KOPT-K1 (cell line): ENCODE results near the gene BLOC1S4.

Experiments
- H3K27ac ChIP-seq: fragments of 200-600 bp; sonication (generic); 2 replicates; pipeline ENCODE4 v1.5.1; 2016; ENCODE audit warnings: antibody characterized with exemption, mild to moderate bottlenecking, low read depth, low read length; ENCODE audit not compliant: poor library complexity, severe bottlenecking
- H3K36me3 ChIP-seq: fragments of 200-600 bp; sonication (generic); 2 replicates; pipeline ENCODE4 v1.5.1; 2017; ENCODE audit warnings: antibody characterized with exemption, mild to moderate bottlenecking, low read length, moderate library complexity; ENCODE audit not compliant: insufficient read depth
- H3K9me3 ChIP-seq: fragments of 200-600 bp; sonication (generic); 2 replicates; pipeline ENCODE4 v1.5.1; 2017; ENCODE audit warnings: antibody characterized with exemption, low read length, mild to moderate bottlenecking; ENCODE audit not compliant: insufficient read depth, poor library complexity, severe bottlenecking

Gene BLOC1S4

DNA sequence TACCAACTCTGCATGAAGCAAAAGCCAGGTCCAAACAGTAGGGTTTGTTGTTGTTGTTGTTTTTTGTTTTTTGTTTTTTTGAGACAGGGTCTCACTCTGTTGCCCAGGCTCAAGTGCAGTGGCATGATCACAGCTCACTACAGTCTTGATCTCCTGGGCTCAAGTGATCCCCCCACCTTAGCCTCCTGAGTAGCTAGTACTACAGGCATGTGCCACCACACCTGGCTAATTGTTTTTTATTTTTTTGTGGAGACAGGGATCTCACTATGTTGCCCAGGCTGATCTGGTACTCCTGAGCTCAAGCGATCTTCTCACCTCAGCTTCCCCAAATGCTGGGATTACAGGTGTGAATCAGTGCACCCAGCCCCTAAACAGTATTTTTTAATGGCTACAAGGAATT lies 16.1 kb upstream of the BLOC1S4 start:
- peaks cover 40% of the 10 kb centered on the region for H3K36me3 ChIP-seq
- peak overlapping the region; percentile 24 for H3K27ac ChIP-seq
- H3K9me3 ChIP-seq: peaks cover 15% of the 10 kb centered on the region

DNA sequence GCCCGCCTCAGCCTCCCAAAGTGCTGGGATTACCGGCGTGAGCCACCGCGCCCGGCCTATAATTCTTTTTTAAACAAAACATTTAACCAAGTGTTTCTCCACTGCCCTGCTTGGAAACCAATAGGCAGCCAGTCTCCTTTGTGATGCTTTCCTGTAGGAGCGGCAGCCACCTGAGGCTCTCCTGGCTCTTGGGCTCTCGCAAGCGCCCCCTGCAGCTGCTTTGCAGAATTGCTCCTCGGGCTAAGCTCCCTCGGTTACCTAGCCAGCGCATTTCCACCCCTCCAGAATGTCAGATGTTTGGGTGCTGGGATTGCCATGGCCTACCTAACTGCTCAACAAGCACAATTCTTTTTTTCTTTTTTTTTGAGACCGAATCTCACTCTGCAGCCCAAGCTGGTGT lies 14.6 kb upstream of the BLOC1S4 start:
- peaks cover 15% of the 10 kb centered on the region for H3K9me3 ChIP-seq
- peaks cover 55% of the 10 kb centered on the region for H3K36me3 ChIP-seq
- no peak overlapping the region for H3K27ac ChIP-seq

DNA sequence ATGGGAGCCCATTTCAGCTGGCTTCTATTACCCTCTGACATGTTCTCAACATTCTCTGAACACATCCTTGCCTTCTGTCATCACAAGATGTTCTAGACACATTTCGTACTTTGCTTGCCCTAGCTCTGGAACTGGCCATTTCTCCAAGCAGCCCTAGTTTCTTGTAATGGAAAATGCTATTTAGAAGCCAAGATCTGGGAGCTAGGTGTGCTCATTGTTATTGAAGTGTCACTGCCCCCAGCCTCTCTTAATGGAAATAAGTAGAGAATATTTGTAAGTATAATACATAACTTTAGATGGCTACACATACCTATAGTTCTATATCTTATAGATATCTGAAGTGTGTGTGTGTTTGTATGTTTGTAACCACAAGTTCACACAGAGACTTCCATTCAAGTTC lies 13.2 kb upstream of the BLOC1S4 start:
- Histone ChIP-seq H3K9me3 (peaks cover 15% of the 10 kb centered on the region), H3K36me3 (peaks cover 69% of the 10 kb centered on the region), H3K27ac (no peak overlapping the region)

DNA sequence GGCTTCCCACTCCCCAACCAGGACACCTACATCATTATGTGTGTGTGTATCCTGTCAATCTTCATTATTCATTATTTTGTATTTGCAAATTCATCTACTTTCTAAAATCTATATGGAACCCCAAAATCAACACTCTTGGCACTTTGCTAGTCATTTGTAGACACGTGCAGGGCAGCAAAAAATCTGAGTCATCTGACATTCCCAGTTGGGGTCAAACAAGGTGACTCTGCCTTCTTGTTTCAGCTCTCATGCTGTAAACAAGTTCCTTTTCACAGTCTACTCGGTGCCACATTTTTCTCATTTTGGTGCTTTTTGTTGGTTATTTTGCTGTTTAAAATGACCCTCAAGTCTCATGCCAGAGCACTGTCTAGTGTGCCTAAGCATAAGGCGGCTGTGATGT lies 12.2 kb upstream of the BLOC1S4 start:
- Histone ChIP-seq H3K9me3 (peaks cover 15% of the 10 kb centered on the region), H3K27ac (no peak overlapping the region)

DNA sequence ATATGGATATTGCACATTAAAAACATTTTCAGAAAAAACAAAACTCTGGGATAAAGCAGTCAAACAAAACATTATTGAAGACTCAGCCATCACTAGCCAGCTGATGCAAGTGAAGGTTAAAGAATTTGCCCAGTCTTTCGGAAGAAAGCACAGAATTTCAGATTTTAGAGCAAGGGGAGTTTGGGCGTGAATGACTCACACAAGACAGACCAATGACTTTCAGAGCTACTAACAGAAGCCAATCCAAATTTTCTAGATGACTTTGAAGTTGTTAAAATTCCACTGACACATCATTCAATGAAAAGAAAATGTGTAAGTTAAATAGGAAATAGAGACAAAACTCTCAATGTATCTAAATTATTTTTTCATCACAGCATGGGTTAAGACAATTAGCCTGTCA lies 10.3 kb upstream of the BLOC1S4 start:
- Histone ChIP-seq H3K27ac (no peak overlapping the region), H3K9me3 (peaks cover 15% of the 10 kb centered on the region), H3K36me3 (peaks cover 66% of the 10 kb centered on the region)

More for the DNA sequence above, 12.2 kb upstream of the BLOC1S4 start:
- peaks cover 74% of the 10 kb centered on the region for H3K36me3 ChIP-seq

DNA sequence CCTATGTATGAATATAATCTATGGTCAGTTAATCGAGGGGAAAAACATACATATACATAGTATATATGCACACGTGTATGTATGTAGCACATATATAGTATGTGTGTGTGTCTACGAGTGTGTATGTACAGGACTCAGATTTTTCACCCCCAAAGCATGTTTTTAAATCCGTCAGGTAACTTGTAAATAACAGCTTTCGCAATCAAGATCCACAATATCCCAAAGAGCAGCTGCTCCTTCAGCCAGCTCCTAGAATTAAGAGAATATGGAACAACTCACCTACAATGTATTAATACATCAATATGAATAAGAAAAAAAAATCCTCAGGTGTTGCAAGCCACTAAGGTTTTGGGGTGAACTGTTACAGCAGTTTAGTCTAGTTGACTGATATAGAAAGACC lies 9.8 kb upstream of the BLOC1S4 start:
- Histone ChIP-seq H3K9me3 (peaks cover 15% of the 10 kb centered on the region), H3K27ac (no peak overlapping the region), H3K36me3 (peaks cover 65% of the 10 kb centered on the region)

DNA sequence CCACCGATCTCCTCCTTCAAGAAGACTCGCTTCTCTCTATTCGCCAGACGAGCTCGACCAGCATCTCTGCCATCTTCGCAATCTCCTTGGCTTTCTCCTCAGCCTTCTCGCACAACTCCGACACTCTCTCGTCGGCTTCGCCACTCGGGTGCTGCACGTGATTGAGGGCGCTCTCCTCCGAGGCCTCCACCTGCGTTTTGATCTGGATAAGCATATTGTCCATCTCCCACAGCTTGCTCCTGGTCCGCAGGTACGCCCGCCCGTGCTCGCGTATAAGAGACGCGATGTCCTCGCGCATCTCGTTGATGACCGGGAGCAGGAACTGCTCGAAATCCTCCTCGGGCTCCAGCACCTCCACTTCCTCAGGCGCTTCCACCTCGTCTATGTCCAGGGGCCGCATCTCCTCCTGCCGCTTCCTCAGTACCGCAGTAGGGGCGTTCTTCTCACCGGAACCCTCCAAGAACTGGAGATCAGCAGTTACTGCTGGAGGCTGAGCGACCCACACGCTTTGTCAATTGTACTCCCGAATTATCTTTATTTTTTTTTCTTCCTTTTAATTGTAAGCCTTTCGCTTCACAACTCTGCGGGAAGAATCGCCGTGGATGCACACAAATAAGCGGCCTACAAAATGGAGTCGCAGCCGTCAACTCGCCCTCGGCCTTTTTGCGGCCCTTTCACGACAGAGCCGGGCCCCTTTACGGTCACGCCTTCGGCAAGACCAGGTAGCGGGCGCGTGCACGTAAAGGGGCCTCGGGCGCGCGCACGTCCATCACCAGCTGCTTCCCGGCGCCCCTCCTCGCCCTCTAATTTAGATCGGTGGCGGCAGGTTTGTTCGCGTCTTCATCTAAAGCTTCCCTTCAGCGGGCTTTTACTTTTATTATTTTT lies 6.5 kb upstream of the BLOC1S4 start, which contains the start of gene MRFAP1L1:
Gene MRFAP1L1 (minus strand): TSS at position 636 of the 885 bp plus-strand sequence. CDS start 236 bp downstream, at position 400.
- no peaks in the 10 kb centered on the region for H3K9me3 ChIP-seq
- H3K27ac ChIP-seq: peak within 1 kb of the TSS; percentile 87
- H3K36me3 ChIP-seq: peaks cover 35% of the 10 kb centered on the region

DNA sequence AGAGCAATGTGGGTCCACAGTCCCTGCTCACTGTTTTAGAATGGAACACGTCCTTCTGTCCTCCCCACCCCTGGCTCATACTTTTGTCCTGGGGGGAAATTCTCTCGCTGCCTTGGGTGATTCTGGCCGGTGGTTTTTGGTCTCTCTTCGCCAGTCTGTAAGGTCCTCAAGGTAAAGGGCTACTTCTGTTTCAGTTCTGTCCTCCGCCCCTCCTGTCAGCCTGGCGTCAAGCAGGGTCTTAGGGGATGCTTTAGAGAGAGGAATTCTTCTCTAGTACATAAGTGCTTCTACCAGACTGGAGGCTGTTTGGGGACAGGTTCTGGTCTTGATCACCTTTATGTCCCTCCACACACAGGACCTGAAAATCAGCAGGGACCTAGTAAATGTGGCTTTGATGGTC lies 5.7 kb upstream of the BLOC1S4 start:
- peaks cover 30% of the 10 kb centered on the region for H3K36me3 ChIP-seq
- H3K9me3 ChIP-seq: no peaks in the 10 kb centered on the region
- peak overlapping the region; percentile 33 for H3K27ac ChIP-seq

DNA sequence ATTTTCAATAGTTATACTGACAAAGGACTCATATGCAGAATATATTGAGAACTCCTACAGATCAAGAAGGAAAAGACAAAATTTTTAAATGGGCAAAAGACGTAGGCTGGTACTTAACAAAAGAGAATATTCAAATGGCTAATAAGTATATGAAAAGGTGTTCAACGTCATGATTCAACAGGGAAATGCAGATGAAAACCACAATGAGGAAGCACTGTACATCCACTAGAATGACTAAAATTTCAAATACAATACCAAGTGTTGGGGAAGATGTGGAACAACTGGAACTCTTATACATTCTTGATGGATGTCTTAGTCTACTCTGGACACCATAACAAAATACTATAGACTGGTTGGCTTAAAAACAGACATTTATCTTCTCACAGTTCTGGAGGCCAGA lies 5.0 kb upstream of the BLOC1S4 start:
- peaks cover 22% of the 10 kb centered on the region for H3K36me3 ChIP-seq
- H3K9me3 ChIP-seq: no peaks in the 10 kb centered on the region
- H3K27ac ChIP-seq: no peak overlapping the region

DNA sequence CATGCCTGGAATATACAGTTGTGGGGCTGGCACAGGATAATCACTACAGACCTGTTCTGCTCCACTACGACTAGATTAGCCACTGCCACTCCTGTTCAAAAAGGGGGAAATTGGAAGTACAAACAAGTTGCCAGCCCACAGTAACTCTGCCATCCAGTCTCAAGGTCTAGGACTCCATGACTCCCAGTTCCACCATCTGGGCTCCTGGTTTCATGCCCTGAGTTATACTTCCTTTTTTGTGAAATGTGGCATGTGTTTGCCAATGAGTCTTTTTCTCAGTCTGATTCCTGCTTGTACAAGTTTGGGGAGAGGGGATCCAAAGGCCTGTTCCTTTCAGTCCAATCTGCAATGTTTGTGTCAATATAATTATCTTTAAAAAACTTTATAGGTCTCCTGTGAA lies 1.0 kb upstream of the BLOC1S4 start:
- Histone ChIP-seq H3K36me3 (no peaks in the 10 kb centered on the region), H3K27ac (no peak overlapping the region), H3K9me3 (no peaks in the 10 kb centered on the region)

DNA sequence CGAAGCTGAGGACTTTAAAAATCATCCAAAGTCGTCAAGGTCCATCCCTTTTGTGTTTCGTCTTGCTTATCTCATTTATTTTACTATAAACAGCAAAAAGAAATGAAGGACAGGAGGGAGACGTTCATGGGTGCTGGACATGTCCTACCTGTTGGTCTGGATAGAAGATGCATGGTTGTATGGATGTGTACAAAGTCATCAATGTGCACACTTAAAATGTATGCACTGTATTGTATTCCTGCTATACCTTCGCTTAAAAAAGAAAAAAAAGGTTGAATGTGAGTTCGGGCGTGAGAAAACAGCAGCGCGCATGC lies 313 bp upstream of the BLOC1S4 start:
- Histone ChIP-seq H3K36me3 (no peaks in the 10 kb centered on the region), H3K27ac (peak overlapping the region; percentile 77), H3K9me3 (no peaks in the 10 kb centered on the region)

DNA sequence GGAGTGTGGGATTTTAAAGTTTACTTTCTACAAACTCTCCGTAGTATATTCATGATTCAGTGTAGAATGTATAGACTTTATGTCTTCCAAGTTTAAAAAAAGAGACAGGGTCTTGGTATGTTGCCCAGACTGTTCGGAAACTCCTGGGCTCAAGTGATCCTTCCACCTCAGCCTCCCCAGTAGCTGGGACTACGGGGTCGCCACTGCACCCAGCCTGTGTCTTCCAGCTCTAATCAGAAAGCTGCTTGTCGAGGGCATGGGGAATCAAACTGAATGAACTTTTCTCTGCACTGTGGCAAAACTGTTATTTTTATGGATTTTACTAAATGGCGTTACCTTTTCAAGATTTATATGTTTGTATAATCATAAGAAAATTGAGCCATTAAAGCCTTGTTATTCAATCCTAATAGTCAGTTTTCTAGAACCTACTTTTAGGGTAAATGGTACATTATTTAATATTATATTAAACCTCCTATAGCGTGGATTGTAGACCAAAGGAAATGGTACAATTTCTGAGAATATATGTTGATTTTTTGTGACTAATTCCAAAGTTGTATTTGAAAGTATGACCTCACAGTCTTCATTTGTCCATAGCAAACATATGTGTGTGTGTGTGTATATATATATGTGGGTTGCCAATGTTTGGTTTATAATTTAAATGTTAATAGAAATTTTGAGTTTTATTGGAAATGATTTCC lies 1.1 kb downstream of the BLOC1S4 start:
- Histone ChIP-seq H3K9me3 (no peaks in the 10 kb centered on the region), H3K36me3 (no peaks in the 10 kb centered on the region), H3K27ac (peak overlapping the region; percentile 77)

DNA sequence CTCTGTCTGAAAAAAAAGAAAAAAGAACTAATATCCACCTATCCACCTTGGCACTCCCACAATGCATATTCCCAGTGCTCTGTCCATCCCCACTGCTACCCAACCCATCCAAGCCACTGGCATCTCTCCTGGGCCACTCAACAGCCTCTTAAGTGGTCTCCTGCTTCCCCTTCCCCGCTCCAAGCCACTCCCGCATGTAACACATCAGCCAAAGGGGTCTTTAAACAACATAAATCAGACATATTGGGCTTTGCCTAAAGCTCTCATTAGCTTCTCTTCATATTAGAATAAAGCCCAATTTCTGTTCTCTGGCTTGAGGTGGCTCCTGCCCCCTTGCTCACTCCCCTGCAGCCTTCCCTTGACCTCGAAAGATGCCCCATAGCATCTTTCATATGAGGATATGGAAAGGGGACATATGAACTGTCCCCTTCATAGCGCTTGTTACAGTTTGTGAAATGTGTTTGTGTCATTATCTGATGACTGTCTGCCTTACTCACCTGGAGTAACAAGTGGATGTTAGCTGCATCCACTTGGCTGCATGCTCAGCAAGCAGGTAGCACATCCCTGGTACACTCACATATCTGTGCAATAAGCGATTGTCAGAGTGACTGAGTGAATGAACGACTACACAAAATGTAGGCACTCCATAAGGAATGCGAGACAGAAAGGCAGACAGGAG lies 3.1 kb downstream of the BLOC1S4 start:
- Histone ChIP-seq H3K27ac (no peak overlapping the region), H3K36me3 (no peaks in the 10 kb centered on the region), H3K9me3 (no peaks in the 10 kb centered on the region)

DNA sequence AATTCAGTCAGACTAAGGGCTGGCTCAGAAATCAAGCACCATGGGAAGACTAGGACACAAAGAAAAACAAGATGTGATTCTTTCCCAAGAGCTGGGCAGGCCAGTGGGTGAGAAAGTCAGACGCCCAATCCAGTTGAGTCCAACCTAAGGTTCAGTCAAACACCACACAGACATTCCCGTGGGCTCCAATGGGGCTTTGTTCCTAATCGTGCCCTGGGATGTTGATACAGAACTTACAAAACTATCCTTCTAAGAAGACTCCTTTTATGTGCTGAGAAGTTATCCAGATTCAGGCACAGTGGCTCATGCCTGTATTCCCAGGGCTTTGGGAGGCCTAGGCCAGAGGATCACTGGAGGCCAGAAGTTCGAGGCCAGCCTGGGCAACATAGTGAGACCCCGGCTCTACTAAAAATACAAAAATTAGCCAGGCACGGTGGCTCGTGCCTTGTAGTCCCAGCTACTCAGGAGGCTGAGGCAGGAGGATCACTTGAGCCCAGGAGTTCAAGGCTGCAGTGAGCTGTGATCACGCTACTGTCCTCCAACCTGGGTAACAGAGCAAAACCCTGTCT lies 3.7 kb downstream of the BLOC1S4 start:
- Histone ChIP-seq H3K36me3 (no peaks in the 10 kb centered on the region), H3K9me3 (no peaks in the 10 kb centered on the region), H3K27ac (no peak overlapping the region)

DNA sequence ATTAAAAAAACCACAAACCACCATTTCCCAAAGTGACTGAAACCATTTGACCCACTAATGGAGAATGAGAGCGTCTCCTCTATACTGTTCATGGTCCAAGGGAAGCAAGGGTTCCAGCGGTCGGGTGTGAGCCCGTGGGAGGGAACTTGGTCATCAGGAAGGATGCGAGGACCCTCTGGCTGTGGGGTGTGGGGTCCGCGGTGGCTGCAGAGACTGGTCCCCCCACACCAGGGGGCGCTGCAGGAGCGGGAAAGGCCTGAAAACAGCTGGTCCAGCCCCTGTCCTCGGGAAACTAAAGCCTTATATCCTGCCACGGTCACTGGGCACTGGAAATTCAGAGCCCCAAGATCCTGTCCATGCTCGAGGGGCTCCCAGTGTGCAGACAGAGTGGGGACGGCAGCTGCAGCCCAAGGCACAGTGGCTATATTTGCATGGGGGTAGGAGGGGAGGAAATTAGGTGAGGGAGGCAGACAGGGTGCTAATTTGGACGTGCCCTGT lies 4.3 kb downstream of the BLOC1S4 start:
- H3K27ac ChIP-seq: no peak overlapping the region
- H3K36me3 ChIP-seq: no peaks in the 10 kb centered on the region

More for the DNA sequence above, 4.3 kb downstream of the BLOC1S4 start:
- H3K9me3 ChIP-seq: no peaks in the 10 kb centered on the region
